GM21367 (cell line): ENCODE data around the gene FCRL4.
A peak's percentile ranks its signal among the peaks of the same experiment; 100 is the strongest.
"Not testable (repeated sequence)": the region's sequence is repeated elsewhere in the genome, so short reads cannot be mapped to it uniquely, and the experiment has no call there.

Experiments
- ATAC-seq: cut with Tn5 transposase; IDR thresholded peaks from one replicate; pipeline ENCODE4 v1.9.1; 2021; ENCODE audit not compliant: unreplicated experiment

The FCRL4 gene

DNA sequence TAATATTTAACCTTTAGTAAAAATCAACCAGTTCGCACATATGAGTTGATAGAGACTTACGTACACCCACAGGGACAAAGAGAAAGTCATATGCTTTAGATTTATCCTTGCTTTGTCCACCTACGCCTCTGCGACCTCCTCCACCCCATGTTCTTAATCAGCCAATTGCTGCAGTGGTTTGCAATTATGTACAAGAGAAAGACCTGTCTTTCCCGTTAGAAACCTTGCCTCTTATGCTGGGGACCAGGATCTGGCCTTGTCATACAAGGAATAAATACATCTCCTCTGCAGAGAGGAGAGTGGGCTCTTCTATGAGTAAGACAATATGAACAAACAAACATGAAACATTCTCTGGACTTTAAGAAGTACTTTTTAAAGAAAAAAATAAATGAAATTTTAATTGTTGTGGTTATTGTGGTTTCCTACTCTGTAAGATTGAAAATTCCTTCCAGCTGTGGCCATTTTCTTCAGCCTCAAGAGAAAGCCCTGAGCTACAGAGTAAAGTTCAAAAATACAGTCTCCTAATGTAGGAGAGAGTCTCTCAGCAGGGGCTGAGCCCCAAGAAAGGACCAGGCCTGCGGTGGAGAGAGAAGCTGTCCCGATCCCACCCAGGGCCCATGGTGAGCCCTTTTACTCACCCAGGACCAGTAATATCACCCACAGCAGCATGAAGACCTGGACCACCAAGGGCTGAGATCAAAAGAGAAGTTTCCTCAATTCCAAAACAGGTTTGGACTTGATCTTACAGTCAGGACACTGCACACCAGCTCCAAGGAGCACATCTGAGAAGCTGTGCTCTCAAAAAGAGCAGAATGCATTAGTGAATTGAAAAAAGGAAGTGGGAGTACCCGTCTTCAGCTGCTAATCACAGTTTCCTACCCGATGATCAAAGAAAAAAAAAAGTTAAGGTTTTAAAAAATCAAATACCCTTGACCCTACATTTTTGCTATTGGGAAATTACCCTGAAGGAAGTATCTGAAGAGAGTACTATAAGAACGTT is 45.9 kb downstream of the FCRL4 start, which contains the start of gene FCRL5:
Gene FCRL5 (minus strand): TSS at position 822 of the 1,000 bp plus-strand sequence. CDS start 153 bp downstream, at position 669.
- peak; percentile 77 for ATAC-seq

DNA sequence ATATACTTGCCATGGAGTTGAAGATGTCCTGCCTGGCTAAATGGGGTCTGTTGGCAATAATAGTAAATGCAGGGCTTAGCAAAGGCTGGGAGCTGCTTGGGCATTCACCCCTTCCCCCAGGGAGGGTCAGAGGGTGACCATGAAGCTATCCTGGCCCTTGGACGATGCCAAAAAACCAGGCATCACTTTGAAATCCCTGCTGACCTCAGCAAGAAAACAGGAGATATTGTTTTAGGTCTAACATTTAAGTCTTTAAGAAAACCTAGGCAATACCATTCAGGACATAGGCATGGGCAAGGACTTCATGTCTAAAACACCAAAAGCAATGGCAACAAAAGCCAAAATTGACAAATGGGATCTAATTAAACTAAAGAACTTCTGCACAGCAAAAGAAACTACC is 49.8 kb downstream of the FCRL4 start:
- ATAC-seq: not testable (repeated sequence)

DNA sequence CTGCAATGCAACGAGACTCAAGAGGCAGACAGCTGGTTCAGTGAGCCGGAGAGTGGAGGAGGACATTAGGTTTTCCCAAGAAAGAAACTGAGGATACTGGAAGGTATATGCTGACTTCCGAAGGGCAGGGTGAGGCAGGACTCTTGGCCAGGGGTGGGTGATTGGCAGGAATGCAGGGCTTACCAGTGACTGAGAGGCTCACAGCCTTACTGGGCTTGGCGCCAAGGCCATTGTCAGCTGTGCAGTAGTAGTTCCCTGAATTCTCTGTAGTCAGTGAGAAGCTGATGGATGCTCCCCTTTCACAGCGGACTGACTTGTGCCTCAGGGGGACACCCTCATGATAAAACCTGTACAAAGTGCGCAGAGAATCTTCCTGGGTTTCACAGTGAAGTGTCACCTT is 55.2 kb downstream of the FCRL4 start:
- ATAC-seq: no peak

DNA sequence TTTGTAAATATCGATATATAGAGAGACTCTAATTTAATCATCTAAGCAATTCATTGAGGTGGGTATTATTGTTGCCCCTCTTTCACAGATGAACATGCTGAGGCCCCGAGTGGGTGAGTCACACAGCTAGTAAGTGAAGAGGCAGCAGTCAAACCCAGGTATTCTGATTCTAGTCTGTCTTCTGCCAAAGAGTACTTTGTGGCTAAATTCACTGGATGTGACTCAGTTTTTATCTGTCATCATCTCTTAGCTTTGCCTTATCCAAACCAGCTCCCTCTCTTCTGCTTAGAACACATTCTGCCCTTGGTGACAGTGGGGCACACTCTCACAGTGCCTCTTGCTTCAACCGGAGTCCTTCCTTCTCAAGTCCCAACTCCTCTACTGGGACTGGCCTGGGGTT is 57.0 kb downstream of the FCRL4 start:
- ATAC-seq: no peak

DNA sequence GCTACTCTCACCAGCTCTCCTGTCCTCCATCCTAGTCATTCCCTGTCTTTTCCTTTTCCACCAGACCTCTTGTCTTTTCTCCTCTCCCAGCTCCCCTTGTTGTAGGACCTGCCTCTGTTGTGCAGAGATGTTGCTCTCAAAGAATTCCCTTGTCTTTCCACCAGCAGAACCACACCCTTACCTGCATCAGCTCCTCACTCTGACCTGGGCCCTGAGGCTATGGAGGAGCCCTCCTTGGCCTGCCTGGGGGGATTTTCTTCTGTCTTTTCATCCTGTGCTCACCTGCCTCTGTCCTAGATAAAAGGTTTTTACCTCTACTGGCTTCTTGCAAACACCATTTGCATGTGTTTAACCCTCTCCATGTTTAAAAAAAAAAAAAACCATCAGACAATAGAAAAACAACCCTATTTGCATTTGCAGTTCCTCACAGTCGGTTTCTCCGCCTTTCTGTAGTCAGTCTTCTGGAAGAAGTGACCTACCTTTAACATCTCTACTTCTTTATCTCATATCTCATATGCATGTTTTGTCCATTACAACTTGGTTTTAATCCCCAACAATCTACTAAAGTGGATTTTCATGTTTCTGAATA is 57.6 kb downstream of the FCRL4 start:
- no peak for ATAC-seq

DNA sequence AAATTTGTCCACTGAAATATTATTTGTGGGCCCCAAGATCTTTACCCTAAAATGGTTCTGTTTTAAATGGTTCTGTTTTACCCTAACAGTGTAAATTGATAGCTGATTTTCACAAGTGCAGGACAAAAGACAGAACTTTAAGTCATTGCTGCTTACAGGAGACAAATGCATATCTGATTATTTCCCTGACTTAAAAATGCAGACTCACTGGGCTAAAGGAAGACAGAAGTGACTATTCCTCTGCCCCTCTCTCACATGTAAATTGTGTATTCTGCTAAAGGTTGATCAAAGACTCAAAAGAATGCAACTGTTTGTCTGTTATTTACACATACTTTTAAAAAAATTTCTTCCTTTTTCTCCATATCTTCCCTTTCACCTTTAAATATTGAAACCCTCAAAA is 58.3 kb downstream of the FCRL4 start:
- no peak for ATAC-seq

DNA sequence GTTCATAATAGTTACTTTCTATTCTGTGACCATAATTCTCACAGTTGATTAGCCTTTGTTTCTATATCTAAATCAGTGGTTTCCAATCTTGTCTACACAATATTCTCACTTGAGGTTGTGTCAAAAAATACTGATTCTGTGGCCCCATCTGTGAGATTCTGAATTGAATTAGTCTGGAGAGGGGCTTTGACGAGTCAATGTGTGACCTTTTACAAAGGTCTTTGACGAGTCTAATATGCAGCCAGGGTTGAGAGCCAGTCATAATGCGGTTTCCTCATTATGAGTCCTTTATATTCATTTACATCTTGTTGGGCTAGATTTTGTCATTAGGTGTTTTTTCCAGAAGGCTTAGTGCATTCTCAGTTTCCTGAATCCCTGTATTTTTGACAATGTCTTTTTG is 65.3 kb downstream of the FCRL4 start:
- no peak for ATAC-seq

DNA sequence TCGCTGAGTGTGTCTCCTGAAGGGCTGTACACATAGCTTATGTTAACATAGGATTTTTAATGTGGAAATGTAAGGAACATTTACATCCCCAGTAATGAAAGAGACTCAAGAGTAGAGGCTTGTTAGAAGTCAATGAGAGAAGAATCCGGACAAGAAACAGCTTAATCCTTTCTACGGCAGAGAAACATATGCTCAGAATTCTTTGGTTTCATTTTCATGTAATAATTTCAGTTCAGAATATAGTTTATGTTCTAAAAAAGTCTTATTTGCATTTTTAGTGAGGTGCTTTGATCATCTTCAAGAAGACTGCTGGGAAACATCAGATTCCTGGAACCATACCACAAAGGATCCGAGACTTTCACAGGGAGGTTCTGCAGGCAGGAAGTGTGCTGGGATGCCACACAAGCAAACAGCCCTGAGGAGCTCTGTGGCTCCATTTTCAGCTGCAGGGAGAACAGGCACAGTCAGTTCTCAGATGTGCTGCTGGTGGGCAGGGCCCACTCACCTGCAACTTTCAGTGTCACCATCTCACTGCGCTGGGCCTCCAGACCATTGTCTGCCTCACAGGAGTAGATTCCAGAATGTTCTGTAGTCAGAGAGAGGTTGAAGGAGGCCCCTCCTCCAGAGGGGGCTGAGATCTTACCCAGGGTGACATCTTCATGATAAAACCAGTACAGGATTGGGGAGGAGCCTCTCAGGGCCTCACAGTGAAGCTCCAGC is 74.0 kb downstream of the FCRL4 start:
- ATAC-seq: peak; percentile 65
